Measurements from ENCODE around the gene LMBRD1.
"Not testable (repeated sequence)": the region's sequence is repeated elsewhere in the genome, so short reads cannot be mapped to it uniquely, and the experiment has no call there.

Gene LMBRD1

DNA sequence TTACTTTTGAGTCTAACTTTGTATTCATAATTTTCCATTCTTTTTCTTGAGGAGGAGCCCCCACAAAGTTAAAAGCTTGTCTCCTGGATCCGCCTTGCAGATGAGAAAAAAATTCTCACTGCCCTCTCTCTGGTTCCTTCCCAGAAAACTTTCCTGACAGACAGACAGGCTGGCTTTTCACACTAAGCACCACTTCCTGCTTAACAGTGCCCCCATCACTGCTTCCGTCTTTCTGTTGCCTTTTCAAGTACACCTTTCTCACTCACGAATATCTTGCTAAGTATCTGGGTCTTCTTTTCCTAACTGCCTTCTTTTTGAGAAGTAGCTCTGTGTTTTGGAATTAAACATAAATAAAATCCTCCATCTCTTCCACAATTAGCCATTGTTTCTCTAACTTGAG is 19.8 kb upstream of the LMBRD1 start:
- no peak for TF ChIP-seq ZFX (IDR thresholded peaks at IDR 0.05)
- TF ChIP-seq CTCF (conservative IDR thresholded peaks at IDR 0.05): no peak

DNA sequence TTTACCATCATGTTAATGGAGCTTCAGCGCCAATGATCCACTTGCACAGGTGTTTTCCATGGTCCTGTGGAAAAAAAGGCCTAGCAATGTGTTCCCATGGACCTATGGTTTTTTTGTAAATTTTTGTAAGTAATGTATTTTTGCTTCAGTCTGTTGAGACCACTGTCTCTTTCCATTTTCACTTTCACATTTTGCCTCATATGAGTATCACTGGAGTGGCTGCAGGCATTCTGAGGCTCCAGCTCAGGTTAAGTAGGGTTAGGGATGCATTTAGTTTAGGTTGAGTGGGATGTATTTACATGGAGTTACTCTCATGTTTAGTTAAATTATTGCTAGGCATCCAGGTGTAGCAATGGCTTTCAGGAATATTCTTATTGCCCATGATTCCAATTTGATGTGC is 19.2 kb upstream of the LMBRD1 start:
- H3K27ac ChIP-seq: no peak overlapping the region
- TF ChIP-seq ZFX (IDR thresholded peaks at IDR 0.05) (no peak), CTCF (conservative IDR thresholded peaks at IDR 0.05) (no peak)

More for the DNA sequence above, 19.8 kb upstream of the LMBRD1 start:
- H3K27ac ChIP-seq: no peak overlapping the region

- no peak overlapping the region for H3K27ac ChIP-seq
- TF ChIP-seq ZFX (IDR thresholded peaks at IDR 0.05): no peak
- no peak for TF ChIP-seq CTCF (conservative IDR thresholded peaks at IDR 0.05)
Measured at GRCh38 chr6:69813508-69813907, 16.7 kb upstream of the LMBRD1 start.

- TF ChIP-seq CTCF (conservative IDR thresholded peaks at IDR 0.05) (no peak), ZFX (IDR thresholded peaks at IDR 0.05) (no peak)
- no peak overlapping the region for H3K27ac ChIP-seq
Measured at GRCh38 chr6:69812746-69813427, 16.1 kb upstream of the LMBRD1 start.

- TF ChIP-seq ZFX (IDR thresholded peaks at IDR 0.05) (no peak), CTCF (conservative IDR thresholded peaks at IDR 0.05) (no peak)
Measured at GRCh38 chr6:69802995-69803394, 6.2 kb upstream of the LMBRD1 start.

DNA sequence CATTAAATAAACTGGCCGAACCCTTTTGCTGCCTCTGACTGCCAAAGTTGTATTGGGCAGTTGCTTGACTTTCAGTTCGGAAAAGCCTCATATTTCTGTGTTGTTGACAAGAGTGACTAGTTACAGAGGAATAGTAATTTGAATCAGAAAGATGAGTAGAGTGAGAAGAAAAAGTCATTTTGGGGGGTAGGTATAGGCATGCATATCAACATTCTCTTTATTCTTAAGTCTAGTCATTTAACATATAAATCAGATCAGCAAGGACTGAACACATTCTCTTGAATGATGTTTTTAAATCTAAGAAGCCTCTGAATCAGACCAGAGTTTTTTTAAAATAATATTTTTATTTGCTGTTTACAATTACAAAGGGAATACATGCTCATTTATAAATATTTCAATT is 4.9 kb upstream of the LMBRD1 start:
- TF ChIP-seq CTCF (conservative IDR thresholded peaks at IDR 0.05): no peak
- TF ChIP-seq ZFX (IDR thresholded peaks at IDR 0.05): no peak
- H3K27ac ChIP-seq: no peak overlapping the region

More at GRCh38 chr6:69802995-69803394, 6.2 kb upstream of the LMBRD1 start:
- H3K27ac ChIP-seq: no peak overlapping the region

DNA sequence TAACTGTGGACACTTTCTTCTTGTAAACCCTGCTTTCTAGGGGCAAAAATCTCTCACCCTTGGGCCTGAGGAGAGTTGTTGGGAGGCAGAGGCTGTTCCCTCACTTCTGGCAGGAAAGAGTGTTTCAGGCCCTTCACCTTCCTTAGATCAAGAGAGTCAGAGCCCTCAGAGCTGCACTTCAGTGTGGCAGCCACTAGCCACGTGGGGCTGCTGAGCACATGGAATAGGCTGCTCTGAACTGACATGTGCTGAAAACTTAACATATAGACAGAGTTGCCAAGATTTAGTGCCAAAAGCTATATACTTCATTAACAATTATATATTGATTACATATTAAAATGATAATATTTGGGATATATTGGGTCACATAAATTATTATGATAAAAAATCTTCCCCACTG is 4.4 kb upstream of the LMBRD1 start:
- H3K27ac ChIP-seq: no peak overlapping the region
- TF ChIP-seq CTCF (conservative IDR thresholded peaks at IDR 0.05): no peak
- no peak for TF ChIP-seq ZFX (IDR thresholded peaks at IDR 0.05)

DNA sequence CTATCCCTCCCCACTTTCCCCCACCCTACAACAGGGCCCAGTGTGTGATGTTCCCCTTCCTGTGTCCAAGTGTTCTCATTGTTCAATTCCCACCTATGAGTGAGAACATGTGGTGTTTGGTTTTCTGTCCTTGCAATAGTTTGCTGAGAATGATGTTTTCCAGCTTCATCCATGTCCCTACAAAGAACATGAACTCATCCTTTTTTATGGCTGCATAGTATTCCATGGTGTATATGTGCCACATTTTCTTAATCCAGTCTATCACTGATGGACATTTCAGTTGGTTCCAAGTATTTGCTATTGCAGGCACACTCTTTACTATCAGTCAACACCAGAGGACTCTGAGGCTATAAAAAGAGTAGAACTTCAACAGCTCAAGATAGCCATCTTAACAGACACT is 2.0 kb upstream of the LMBRD1 start:
- H3K27ac ChIP-seq: not testable (repeated sequence)

Measured in C4-2B (cell line).